SK-N-SH (cell line): Measurements from ENCODE around the gene KRT71. TPM values are rescaled to one million over a fixed set of nuclear protein-coding genes. Genes with fewer than 3 reads are reported as not detected.

Experiments
- CTCF ChIA-PET: fragments of 300-600, 350-600 bp; formaldehyde crosslinking; extraction: SDS; loops from one replicate; lab custom pipeline; 2021; lab: Yijun Ruan, JAX
- POLR2A ChIA-PET: fragments of 350-600 bp; sonication (Branson Sonifier 250); formaldehyde crosslinking; extraction: SDS; loops from one replicate; lab custom pipeline; 2020; ENCODE audit warnings: antibody characterized with exemption, inconsistent platforms; lab: Yijun Ruan, JAX
- DNase-seq: peaks from one replicate; pipeline ENCODE4 v3.0.0; 2012
- H2AFZ ChIP-seq: fragments of 200-600 bp; sonication (generic); 2 replicates; pipeline ENCODE4 v1.8.1; 2016; ENCODE audit warnings: antibody characterized with exemption, mild to moderate bottlenecking, low read depth
- H3F3A ChIP-seq: fragments of 200-600 bp; sonication (generic); replicated peaks from 2 replicates; pipeline ENCODE3; 2016; ENCODE audit warnings: antibody characterized with exemption, mild to moderate bottlenecking; ENCODE audit not compliant: insufficient read depth
- H3K27ac ChIP-seq, 2 experiments: fragments of 200-500 bp in 1 of 2; fragments of 200-600 bp in 1 of 2; sonication (Bioruptor generic) in 1 of 2; sonication (generic), shearing (Covaris generic) in 1 of 2; 2 replicates each; pipeline versions ENCODE4 v1.5.1 to v1.6.1; 2014 to 2016; ENCODE audit warnings: low read depth in 2 of 2, inconsistent platforms in 1 of 2, low read length in 1 of 2, mild to moderate bottlenecking in 1 of 2, mixed read lengths in 1 of 2
- H3K27me3 ChIP-seq: fragments of 200-600 bp; sonication (generic), shearing (Covaris generic); 2 replicates; pipeline ENCODE4 v1.6.1; 2016; ENCODE audit warnings: mixed run types; ENCODE audit not compliant: insufficient read depth
- H3K36me3 ChIP-seq, 2 experiments: fragments of 200-500 bp in 1 of 2; fragments of 200-600 bp in 1 of 2; sonication (Bioruptor generic) in 1 of 2; sonication (generic) in 1 of 2; replicated peaks in 1 of 2; 2 replicates each; pipeline versions ENCODE3 to v1.5.1; 2014 to 2016; ENCODE audit warnings: low read length in 1 of 2, mild to moderate bottlenecking in 1 of 2; ENCODE audit not compliant: insufficient read depth in 2 of 2, control insufficient read depth in 1 of 2
- H3K4me1 ChIP-seq, 2 experiments: fragments of 200-500 bp in 1 of 2; fragments of 200-600 bp in 1 of 2; sonication (Bioruptor generic) in 1 of 2; sonication (generic), shearing (Covaris generic) in 1 of 2; 2 replicates each; pipeline versions ENCODE4 v1.5.1 to v1.6.1; 2014 to 2016; ENCODE audit warnings: low read depth in 1 of 2, low read length in 1 of 2, mixed run types in 1 of 2; ENCODE audit not compliant: insufficient read depth in 2 of 2, control insufficient read depth in 1 of 2
- H3K4me2 ChIP-seq: fragments of 200-600 bp; sonication (generic), shearing (Covaris generic); 2 replicates; pipeline ENCODE4 v1.6.1; 2017; ENCODE audit warnings: mixed run types
- H3K4me3 ChIP-seq, 2 experiments: fragments of 200-500 bp in 1 of 2; fragments of 200-600 bp in 1 of 2; sonication (Bioruptor generic) in 1 of 2; sonication (generic), shearing (Covaris generic) in 1 of 2; 2 replicates each; pipeline versions ENCODE4 v1.5.1 to v1.8.1; 2014 to 2016; ENCODE audit warnings: low read depth in 2 of 2, inconsistent platforms in 1 of 2, low read length in 1 of 2, mild to moderate bottlenecking in 1 of 2, mixed read lengths in 1 of 2, moderate library complexity in 1 of 2
- H3K79me2 ChIP-seq: fragments of 200-600 bp; sonication (generic); 2 replicates; pipeline ENCODE4 v1.8.1; 2017; ENCODE audit warnings: mild to moderate bottlenecking; ENCODE audit not compliant: insufficient read depth
- H3K9ac ChIP-seq: fragments of 200-600 bp; sonication (generic); 2 replicates; pipeline ENCODE4 v1.6.1; 2017; ENCODE audit warnings: mixed run types
- H3K9me2 ChIP-seq: fragments of 200-600 bp; sonication (generic); 2 replicates; pipeline ENCODE4 v1.6.1; 2017; ENCODE audit warnings: mixed run types
- H3K9me3 ChIP-seq: fragments of 200-600 bp; sonication (generic); 2 replicates; pipeline ENCODE4 v1.6.1; 2017; ENCODE audit warnings: mixed run types, mild to moderate bottlenecking, moderate library complexity
- H4K20me1 ChIP-seq: fragments of 200-600 bp; sonication (generic); 2 replicates; pipeline ENCODE4 v1.6.1; 2017; ENCODE audit warnings: mild to moderate bottlenecking, mixed run types; ENCODE audit not compliant: insufficient read depth
- CHD2 ChIP-seq: fragments of 150-350 bp; IDR thresholded peaks from 2 replicates; pipeline ENCODE4 v1.6.1; 2018; ENCODE audit warnings: low read length; ENCODE audit not compliant: partially characterized antibody
- CTCF ChIP-seq: fragments of 200-600 bp; sonication (generic); IDR thresholded peaks from 2 replicates; pipeline ENCODE4 v1.6.1; 2017; ENCODE audit warnings: antibody characterized with exemption, mild to moderate bottlenecking, moderate library complexity
- ELF1 ChIP-seq: IDR thresholded peaks from 2 replicates; pipeline ENCODE4 v1.4.0; 2012
- GABPA ChIP-seq: IDR thresholded peaks from 2 replicates; pipeline ENCODE4 v1.4.0; 2012; ENCODE audit warnings: low read depth, mild to moderate bottlenecking
- GATA2 ChIP-seq: sonication (generic); formaldehyde crosslinking; IDR thresholded peaks from 2 replicates; pipeline ENCODE4 v1.5.0; 2020; ENCODE audit warnings: mild to moderate bottlenecking, missing genetic modification reagents
- IRF3 ChIP-seq: fragments of 150-350 bp; IDR thresholded peaks from 2 replicates; pipeline ENCODE4 v1.6.1; 2016; ENCODE audit warnings: mild to moderate bottlenecking, low read depth, low read length
- JUND ChIP-seq: IDR thresholded peaks from 2 replicates; pipeline ENCODE4 v1.4.0; 2012
- MXI1 ChIP-seq: IDR thresholded peaks from 2 replicates; pipeline ENCODE4 v1.6.1; 2012; ENCODE audit warnings: mild to moderate bottlenecking, low read depth, low read length, improper control_type of control experiment
- NFIC ChIP-seq: IDR thresholded peaks from 2 replicates; pipeline ENCODE4 v1.4.0; 2012; ENCODE audit warnings: borderline replicate concordance
- NRF1 ChIP-seq: IDR thresholded peaks from 2 replicates; pipeline ENCODE4 v1.6.1; 2012; ENCODE audit warnings: low read depth, mild to moderate bottlenecking, low read length
- POLR2AphosphoS5 ChIP-seq: IDR thresholded peaks from 2 replicates; pipeline ENCODE4 v1.6.1; 2012; ENCODE audit warnings: low read depth, low read length
- RAD21 ChIP-seq: IDR thresholded peaks from 2 replicates; pipeline ENCODE4 v1.6.1; 2012; ENCODE audit warnings: mild to moderate bottlenecking, low read length
- REST ChIP-seq: IDR thresholded peaks from 2 replicates; pipeline ENCODE4 v1.6.1; 2012; ENCODE audit warnings: mild to moderate bottlenecking, low read depth, low read length, moderate library complexity
- RFX5 ChIP-seq: IDR thresholded peaks from 2 replicates; pipeline ENCODE4 v1.6.1; 2012; ENCODE audit warnings: mild to moderate bottlenecking, improper control_type of control experiment, low read length
- TAF1 ChIP-seq: IDR thresholded peaks from 2 replicates; pipeline ENCODE4 v1.6.1; 2012; ENCODE audit warnings: low read depth, mild to moderate bottlenecking, low read length, moderate library complexity, borderline replicate concordance
- TCF12 ChIP-seq: IDR thresholded peaks from 2 replicates; pipeline ENCODE4 v1.4.0; 2012
- TEAD4 ChIP-seq: IDR thresholded peaks from 2 replicates; pipeline ENCODE4 v1.4.0; 2012; ENCODE audit warnings: mild to moderate bottlenecking, borderline replicate concordance; ENCODE audit not compliant: insufficient read depth
- WGBS: methylation state at CpG from one replicate; pipeline ENCODE4 v1.1.6; 2017; ENCODE audit warnings: low lambda C conversion rate; 5-methylcytosine and 5-hydroxymethylcytosine counted together
- polyA plus RNA-seq, 3 experiments: library from polyadenylated mRNA; depleted of rRNA; stranded (reverse); fragments of >200 nt; gene quantifications; 2 replicates each; pipeline ENCODE4 v1.2.3, GENCODE V29; 2012

Gene KRT71
- polyA plus RNA-seq, 1 of the 3 experiments (the other 2 are of a cell fraction), result not detected

- TF ChIP-seq CHD2, result no peak
- no peak for TF ChIP-seq ELF1
- no peak for TF ChIP-seq TCF12
- TF ChIP-seq, all 33 proteins: peak for 0
Observed at GRCh38 chr12:52528641-52529143, 24.3 kb downstream of the KRT71 start (continued).

- Histone ChIP-seq H3K4me3 (no peak overlapping the region), H3K4me1 (no peaks in the 10 kb centered on the region), H3K4me2 (no peak overlapping the region), H3K9me3 (no peaks in the 10 kb centered on the region), H2AFZ (no peak overlapping the region), H3K27me3 (peaks cover 49% of the 10 kb centered on the region; the same call in 1 of the 2 replicates), H3K36me3 (no peaks in the 10 kb centered on the region), H4K20me1 (no peaks in the 10 kb centered on the region), H3K9ac (no peak overlapping the region), H3K9me2 (no peaks in the 10 kb centered on the region), H3K79me2 (no peaks in the 10 kb centered on the region), H3K27ac (no peak overlapping the region), H3F3A (no peaks in the 10 kb centered on the region)
- no peak for DNase-seq
- ChIA-PET CTCF (interaction anchor here (1.2 kb wide), 1 partner anchor 343 kb away, joined by 3 read pairs; no protein-coding TSS in a partner anchor), POLR2A (no interaction called here)
- TF ChIP-seq CTCF (no peak), RAD21 (no peak), GABPA (no peak), JUND (no peak), RFX5 (no peak), ELF1 (no peak), POLR2AphosphoS5 (no peak), NFIC (no peak), IRF3 (no peak), GATA2 (no peak), TAF1 (no peak), REST (no peak), TEAD4 (no peak), NRF1 (no peak), MXI1 (no peak)
- 8% methylated on average over 4 of the region's 4 CpGs for WGBS
Observed at GRCh38 chr12:52527121-52527800, 25.7 kb downstream of the KRT71 start.
